M059J (cell line): ENCODE results near the gene FGF22. TPM values are rescaled to one million over a fixed set of nuclear protein-coding genes. Genes with fewer than 3 reads are reported as not detected.
"Not testable (repeated sequence)": the region's sequence is repeated elsewhere in the genome, so short reads cannot be mapped to it uniquely, and the experiment has no call there.

Experiments
- DNase-seq: peaks from one replicate; pipeline ENCODE4 v3.0.0-alpha.2; 2012; ENCODE audit warnings: low read depth
- total RNA-seq: library from RNA; depleted of rRNA; stranded (reverse); fragments of >200 nt; shearing (Covaris generic); gene quantifications from 2 replicates; pipeline ENCODE4 v1.2.3, GENCODE V29; 2014; rRNA removed

The FGF22 gene
- not detected in 2 replicates for total RNA-seq

GRCh38 chr19:639253-640160 lies at the start of gene FGF22:
TSS of gene FGF22 (plus strand) at chr19:639879. CDS start at chr19:639926, 47 bp downstream.
- DNase-seq: peak; percentile 79

- peak; percentile 46 for DNase-seq
Observed at GRCh38 chr19:590396-590745, 49.3 kb upstream of the FGF22 start.

GRCh38 chr19:590750-591098 lies 49.0 kb upstream of the FGF22 start:
- no peak for DNase-seq

- DNase-seq: no peak
Observed at GRCh38 chr19:591099-591958, 48.4 kb upstream of the FGF22 start.

- DNase-seq: no peak
Observed at GRCh38 chr19:592101-592500, 47.6 kb upstream of the FGF22 start.

- no peak for DNase-seq
Observed at GRCh38 chr19:593055-593454, 46.6 kb upstream of the FGF22 start.

GRCh38 chr19:593505-593904 lies 46.2 kb upstream of the FGF22 start:
- no peak for DNase-seq

GRCh38 chr19:594265-594870 lies 45.3 kb upstream of the FGF22 start:
- no peak for DNase-seq

GRCh38 chr19:595326-596262 lies 44.1 kb upstream of the FGF22 start:
- DNase-seq: no peak

- DNase-seq: no peak
Observed at GRCh38 chr19:596263-596655, 43.4 kb upstream of the FGF22 start.

- no peak for DNase-seq
Observed at GRCh38 chr19:597406-598315, 42.0 kb upstream of the FGF22 start.

GRCh38 chr19:601310-601709 lies 38.4 kb upstream of the FGF22 start:
- DNase-seq: no peak

- DNase-seq: no peak
Observed at GRCh38 chr19:601790-602189, 37.9 kb upstream of the FGF22 start.

GRCh38 chr19:602391-603301 lies 37.0 kb upstream of the FGF22 start:
- DNase-seq: no peak

GRCh38 chr19:603302-603639 lies 36.4 kb upstream of the FGF22 start:
- DNase-seq: not testable (repeated sequence)

- DNase-seq: not testable (repeated sequence)
Observed at GRCh38 chr19:603779-604178, 35.9 kb upstream of the FGF22 start.

- DNase-seq: no peak
Observed at GRCh38 chr19:604355-604754, 35.3 kb upstream of the FGF22 start.

- DNase-seq: not testable (repeated sequence)
Observed at GRCh38 chr19:605061-605971, 34.4 kb upstream of the FGF22 start.
